ENCODE measurements around the gene REL.

DNA sequence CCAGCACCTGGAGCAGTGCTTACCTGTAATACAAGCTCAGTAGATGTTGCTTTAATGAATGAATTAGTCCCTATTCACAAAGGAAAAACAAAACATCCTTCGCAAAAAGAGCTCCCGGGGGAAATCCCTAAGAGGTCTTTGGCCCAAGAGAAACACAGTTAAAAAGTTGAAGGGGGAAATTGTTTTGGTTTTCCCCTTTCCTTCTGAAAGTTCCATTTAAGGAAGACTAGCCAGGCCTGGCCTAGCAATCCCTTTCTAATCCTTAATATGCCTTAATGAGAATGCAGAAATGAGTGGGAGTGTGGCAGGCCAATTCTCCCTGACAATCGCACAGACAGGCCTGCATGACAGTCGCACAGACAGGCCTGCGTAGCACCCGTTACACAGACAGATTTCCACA lies 33.5 kb upstream of the REL start:
- TF ChIP-seq CSDC2 (CRISPR knock-in tag; IDR thresholded peaks at IDR 0.05) (no peak), BACH2 (CRISPR knock-in tag; IDR thresholded peaks at IDR 0.05; ENCODE audit: borderline replicate concordance) (no peak)
- TF ChIP-seq, protein P1, sequence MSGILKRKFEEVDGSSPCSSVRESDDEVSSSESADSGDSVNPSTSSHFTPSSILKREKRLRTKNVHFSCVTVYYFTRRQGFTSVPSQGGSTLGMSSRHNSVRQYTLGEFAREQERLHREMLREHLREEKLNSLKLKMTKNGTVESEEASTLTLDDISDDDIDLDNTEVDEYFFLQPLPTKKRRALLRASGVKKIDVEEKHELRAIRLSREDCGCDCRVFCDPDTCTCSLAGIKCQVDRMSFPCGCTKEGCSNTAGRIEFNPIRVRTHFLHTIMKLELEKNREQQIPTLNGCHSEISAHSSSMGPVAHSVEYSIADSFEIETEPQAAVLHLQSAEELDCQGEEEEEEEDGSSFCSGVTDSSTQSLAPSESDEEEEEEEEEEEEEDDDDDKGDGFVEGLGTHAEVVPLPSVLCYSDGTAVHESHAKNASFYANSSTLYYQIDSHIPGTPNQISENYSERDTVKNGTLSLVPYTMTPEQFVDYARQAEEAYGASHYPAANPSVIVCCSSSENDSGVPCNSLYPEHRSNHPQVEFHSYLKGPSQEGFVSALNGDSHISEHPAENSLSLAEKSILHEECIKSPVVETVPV (CRISPR knock-in tag; IDR thresholded peaks at IDR 0.05), result no peak

Measured in SK-N-SH treated with all-trans-retinoic acid at 6 μM for 48 hours (cell line).